Measurements from ENCODE around the gene LY6G6C.

Gene LY6G6C

GRCh38 chr6:31720196-31720770 is 1.3 kb downstream of the LY6G6C start:
- no peak overlapping the region for H3K4me3 ChIP-seq (ENCODE audit: low read length)
- H3K9ac ChIP-seq (ENCODE audit: low read length): no peak overlapping the region
- no peaks in the 10 kb centered on the region for H3K36me3 ChIP-seq (ENCODE audit: control insufficient read depth, low read depth, low read length)
- H3K4me1 ChIP-seq (ENCODE audit: control insufficient read depth, low read depth, low read length): peaks cover 18% of the 10 kb centered on the region
- no peaks in the 10 kb centered on the region for H3K27me3 ChIP-seq (ENCODE audit: control insufficient read depth, insufficient read depth, low read length)
- no peaks in the 10 kb centered on the region for H3K9me3 ChIP-seq (ENCODE audit: control insufficient read depth, low read depth, low read length)
- no peak overlapping the region for H3K27ac ChIP-seq (ENCODE audit: low read length)

GRCh38 chr6:31719001-31719400 is 2.5 kb downstream of the LY6G6C start:
- Histone ChIP-seq H3K9ac (ENCODE audit: low read length) (no peak overlapping the region), H3K4me3 (ENCODE audit: low read length) (no peak overlapping the region), H3K4me1 (ENCODE audit: control insufficient read depth, low read depth, low read length) (peaks cover 30% of the 10 kb centered on the region), H3K27me3 (ENCODE audit: control insufficient read depth, insufficient read depth, low read length) (no peaks in the 10 kb centered on the region), H3K27ac (ENCODE audit: low read length) (no peak overlapping the region), H3K9me3 (ENCODE audit: control insufficient read depth, low read depth, low read length) (no peaks in the 10 kb centered on the region), H3K36me3 (ENCODE audit: control insufficient read depth, low read depth, low read length) (no peaks in the 10 kb centered on the region)

GRCh38 chr6:31718265-31718664 is 3.3 kb downstream of the LY6G6C start:
- H3K9ac ChIP-seq (ENCODE audit: low read length): no peak overlapping the region

DNA sequence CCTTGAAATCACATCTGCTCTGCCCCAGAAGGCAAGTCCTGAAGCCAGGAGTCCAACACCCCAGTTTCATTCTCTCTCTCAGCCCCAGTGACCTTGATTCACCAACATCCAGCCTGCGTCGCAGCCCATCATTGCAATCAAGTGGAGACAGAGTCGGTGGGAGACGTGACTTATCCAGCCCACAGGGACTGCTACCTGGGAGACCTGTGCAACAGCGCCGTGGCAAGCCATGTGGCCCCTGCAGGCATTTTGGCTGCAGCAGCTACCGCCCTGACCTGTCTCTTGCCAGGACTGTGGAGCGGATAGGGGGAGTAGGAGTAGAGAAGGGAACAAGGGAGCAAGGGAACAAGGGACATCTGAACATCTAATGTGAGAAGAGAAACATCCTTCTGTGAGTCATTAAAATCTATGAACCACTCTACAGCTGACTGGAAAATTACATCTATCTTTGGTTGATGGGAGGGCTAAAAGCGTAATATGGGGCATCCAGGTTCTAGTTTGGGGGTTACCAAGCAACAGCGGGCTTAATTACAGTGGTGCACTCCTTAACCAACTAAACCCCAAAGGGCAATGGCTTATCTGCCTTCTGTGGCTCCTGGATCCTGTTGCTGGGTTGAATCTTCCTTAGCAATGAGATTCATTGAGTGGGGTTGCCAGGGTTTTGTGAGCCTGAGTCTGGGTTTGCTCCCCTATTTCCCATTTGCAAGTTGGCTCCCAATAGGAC is 3.9 kb downstream of the LY6G6C start:
- H3K4me3 ChIP-seq (ENCODE audit: low read length): no peak overlapping the region
- no peaks in the 10 kb centered on the region for H3K9me3 ChIP-seq (ENCODE audit: control insufficient read depth, low read depth, low read length)
- H3K9ac ChIP-seq (ENCODE audit: low read length): no peak overlapping the region
- H3K27ac ChIP-seq (ENCODE audit: low read length): no peak overlapping the region
- H3K27me3 ChIP-seq (ENCODE audit: control insufficient read depth, insufficient read depth, low read length): no peaks in the 10 kb centered on the region
- peaks cover 38% of the 10 kb centered on the region for H3K4me1 ChIP-seq (ENCODE audit: control insufficient read depth, low read depth, low read length)
- no peaks in the 10 kb centered on the region for H3K36me3 ChIP-seq (ENCODE audit: control insufficient read depth, low read depth, low read length)

More at GRCh38 chr6:31718265-31718664, 3.3 kb downstream of the LY6G6C start:
- H3K9me3 ChIP-seq (ENCODE audit: control insufficient read depth, low read depth, low read length): no peaks in the 10 kb centered on the region
- peaks cover 38% of the 10 kb centered on the region for H3K4me1 ChIP-seq (ENCODE audit: control insufficient read depth, low read depth, low read length)
- H3K4me3 ChIP-seq (ENCODE audit: low read length): peak overlapping the region; percentile 25
- no peak overlapping the region for H3K27ac ChIP-seq (ENCODE audit: low read length)
- no peaks in the 10 kb centered on the region for H3K27me3 ChIP-seq (ENCODE audit: control insufficient read depth, insufficient read depth, low read length)
- no peaks in the 10 kb centered on the region for H3K36me3 ChIP-seq (ENCODE audit: control insufficient read depth, low read depth, low read length)

DNA sequence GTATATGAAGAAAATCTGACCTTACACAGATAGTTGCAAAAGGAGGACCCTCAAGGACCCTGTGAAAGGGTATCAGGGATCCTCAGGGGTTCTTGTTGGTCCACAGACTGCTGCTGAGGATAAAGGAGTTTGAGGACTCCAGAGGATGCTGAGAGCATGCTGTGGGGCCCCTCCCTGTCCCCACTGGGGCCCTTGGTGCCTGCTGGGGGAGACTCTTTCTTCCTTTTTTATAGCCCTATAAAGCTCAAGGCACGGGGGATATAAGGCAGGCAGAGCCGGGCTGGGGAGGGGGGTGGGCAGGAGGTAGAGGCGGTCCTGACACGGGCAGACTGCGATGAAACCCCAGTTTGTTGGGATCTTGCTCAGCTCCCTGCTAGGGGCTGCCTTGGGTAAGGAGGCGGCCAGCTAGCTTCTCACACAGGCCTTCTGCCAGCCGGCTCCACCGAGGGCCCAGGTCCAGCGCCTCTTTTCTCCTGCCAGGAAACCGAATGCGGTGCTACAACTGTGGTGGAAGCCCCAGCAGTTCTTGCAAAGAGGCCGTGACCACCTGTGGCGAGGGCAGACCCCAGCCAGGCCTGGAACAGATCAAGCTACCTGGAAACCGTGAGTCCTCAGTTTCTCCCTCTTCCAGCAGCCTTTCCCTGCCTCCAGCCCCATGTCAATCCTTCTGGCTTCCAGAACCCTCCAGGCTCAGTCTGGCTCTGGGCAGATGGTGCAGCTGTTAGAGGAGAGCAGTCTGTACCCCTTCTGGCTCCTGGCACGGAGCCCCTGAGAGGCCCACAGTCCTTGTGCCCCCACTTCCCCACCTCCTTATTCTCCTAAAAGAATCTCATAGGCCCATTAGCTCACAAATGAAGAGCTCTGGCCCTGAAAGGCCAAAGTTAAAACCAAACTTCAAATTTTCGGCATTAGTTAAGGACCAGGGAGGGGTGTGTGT is 6.3 kb downstream of the LY6G6C start, which contains the start of gene LY6G6D:
LY6G6D (plus strand) TSS at position 327 of the 937 bp plus-strand sequence; CDS start at position 335, 8 bp downstream.
- Histone ChIP-seq H3K9me3 (ENCODE audit: control insufficient read depth, low read depth, low read length) (no peaks in the 10 kb centered on the region), H3K4me3 (ENCODE audit: low read length) (peak within 1 kb of the TSS; percentile 21), H3K27ac (ENCODE audit: low read length) (no peak within 1 kb of the TSS), H3K4me1 (ENCODE audit: control insufficient read depth, low read depth, low read length) (peaks cover 38% of the 10 kb centered on the region), H3K36me3 (ENCODE audit: control insufficient read depth, low read depth, low read length) (no peaks in the 10 kb centered on the region), H3K27me3 (ENCODE audit: control insufficient read depth, insufficient read depth, low read length) (no peaks in the 10 kb centered on the region), H3K9ac (ENCODE audit: low read length) (peak within 1 kb of the TSS; percentile 9)

DNA sequence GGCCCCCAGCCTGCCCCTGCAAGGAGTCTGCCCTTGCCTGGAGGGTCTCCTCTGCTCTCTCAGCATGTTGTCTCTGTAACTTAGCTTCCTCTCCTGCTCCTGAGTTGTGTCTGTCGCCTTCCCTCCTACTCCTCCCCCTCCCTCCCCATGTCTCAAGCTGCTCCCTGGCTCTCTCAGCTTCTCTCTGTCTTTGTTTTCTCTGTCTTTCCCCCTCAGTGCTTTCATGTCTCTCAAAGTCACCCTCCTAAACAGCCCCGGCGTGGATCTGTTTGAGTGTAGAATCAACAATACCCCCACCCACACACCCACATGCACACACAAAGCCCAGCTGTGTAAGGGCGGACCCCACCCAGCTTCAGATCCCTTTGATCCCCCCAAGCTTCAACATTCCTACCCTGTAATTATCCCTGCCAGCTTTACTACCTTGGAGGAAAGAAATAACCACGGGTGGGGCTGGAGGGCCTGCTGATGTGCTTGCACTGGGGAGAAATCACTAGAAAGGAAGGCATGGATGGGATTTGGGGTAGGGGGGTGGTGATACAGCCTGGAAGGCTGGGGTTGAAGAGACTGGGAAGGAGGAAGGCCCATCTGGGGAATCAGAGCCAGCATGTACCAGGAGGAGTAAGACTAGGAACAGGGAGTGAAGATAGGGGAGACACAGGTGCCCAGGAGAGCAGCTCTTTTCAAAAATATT is 7.4 kb downstream of the LY6G6C start:
- Histone ChIP-seq H3K4me3 (ENCODE audit: low read length) (peak overlapping the region; percentile 21), H3K4me1 (ENCODE audit: control insufficient read depth, low read depth, low read length) (peaks cover 38% of the 10 kb centered on the region), H3K9me3 (ENCODE audit: control insufficient read depth, low read depth, low read length) (no peaks in the 10 kb centered on the region), H3K27me3 (ENCODE audit: control insufficient read depth, insufficient read depth, low read length) (no peaks in the 10 kb centered on the region), H3K36me3 (ENCODE audit: control insufficient read depth, low read depth, low read length) (no peaks in the 10 kb centered on the region), H3K27ac (ENCODE audit: low read length) (no peak overlapping the region), H3K9ac (ENCODE audit: low read length) (peak overlapping the region; percentile 9)

DNA sequence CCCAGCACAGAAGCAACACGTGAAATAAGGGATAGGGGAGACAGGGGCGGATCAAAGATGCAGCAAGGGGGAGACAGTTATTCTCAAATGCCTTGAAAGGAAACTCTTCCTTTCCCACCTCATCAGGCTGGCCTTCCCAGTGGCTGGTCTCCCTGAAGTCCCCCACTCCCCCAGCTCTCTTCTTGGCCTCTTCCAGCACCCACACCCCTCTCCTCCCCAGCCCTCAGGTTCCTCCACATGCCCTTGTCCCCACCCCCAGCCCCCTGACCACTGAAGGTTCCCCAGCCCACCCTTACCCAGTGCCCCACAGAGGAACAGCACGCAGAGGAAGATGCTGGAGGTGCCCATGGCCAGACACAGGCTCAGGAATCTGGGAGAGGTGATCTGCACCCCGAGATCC is 8.1 kb downstream of the LY6G6C start:
- Histone ChIP-seq H3K4me3 (ENCODE audit: low read length) (no peak overlapping the region), H3K4me1 (ENCODE audit: control insufficient read depth, low read depth, low read length) (peaks cover 33% of the 10 kb centered on the region), H3K9ac (ENCODE audit: low read length) (no peak overlapping the region), H3K9me3 (ENCODE audit: control insufficient read depth, low read depth, low read length) (no peaks in the 10 kb centered on the region), H3K36me3 (ENCODE audit: control insufficient read depth, low read depth, low read length) (no peaks in the 10 kb centered on the region), H3K27me3 (ENCODE audit: control insufficient read depth, insufficient read depth, low read length) (no peaks in the 10 kb centered on the region), H3K27ac (ENCODE audit: low read length) (no peak overlapping the region)

DNA sequence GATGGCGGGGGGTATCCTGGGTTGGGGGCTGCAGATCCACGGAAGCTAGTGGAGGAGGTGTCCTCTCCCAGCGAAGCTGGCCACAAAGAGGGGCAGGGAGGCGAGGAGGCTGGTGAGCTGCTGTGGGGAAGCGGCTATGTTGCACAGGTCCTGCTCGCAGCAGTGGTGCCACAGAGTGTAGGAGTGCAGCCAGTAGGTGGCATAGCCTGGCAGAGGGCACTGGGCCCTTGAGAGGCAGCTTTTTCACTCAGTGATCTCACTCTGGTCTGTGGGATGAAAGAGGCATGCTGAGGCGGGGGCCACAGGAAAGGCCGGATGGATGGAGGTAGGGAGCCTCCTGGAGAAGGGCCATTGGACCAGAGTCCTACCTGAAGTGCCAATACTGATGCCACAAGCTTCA is 9.2 kb downstream of the LY6G6C start:
- no peaks in the 10 kb centered on the region for H3K9me3 ChIP-seq (ENCODE audit: control insufficient read depth, low read depth, low read length)

GRCh38 chr6:31711233-31711632 is 10.3 kb downstream of the LY6G6C start:
- Histone ChIP-seq H3K36me3 (ENCODE audit: control insufficient read depth, low read depth, low read length) (no peaks in the 10 kb centered on the region), H3K4me1 (ENCODE audit: control insufficient read depth, low read depth, low read length) (peaks cover 20% of the 10 kb centered on the region), H3K9ac (ENCODE audit: low read length) (no peak overlapping the region), H3K4me3 (ENCODE audit: low read length) (no peak overlapping the region), H3K27ac (ENCODE audit: low read length) (no peak overlapping the region), H3K9me3 (ENCODE audit: control insufficient read depth, low read depth, low read length) (no peaks in the 10 kb centered on the region), H3K27me3 (ENCODE audit: control insufficient read depth, insufficient read depth, low read length) (no peaks in the 10 kb centered on the region)

More for the DNA sequence above, 9.2 kb downstream of the LY6G6C start:
- Histone ChIP-seq H3K27ac (ENCODE audit: low read length) (no peak overlapping the region), H3K4me1 (ENCODE audit: control insufficient read depth, low read depth, low read length) (peaks cover 21% of the 10 kb centered on the region), H3K4me3 (ENCODE audit: low read length) (no peak overlapping the region), H3K27me3 (ENCODE audit: control insufficient read depth, insufficient read depth, low read length) (no peaks in the 10 kb centered on the region), H3K36me3 (ENCODE audit: control insufficient read depth, low read depth, low read length) (no peaks in the 10 kb centered on the region), H3K9ac (ENCODE audit: low read length) (no peak overlapping the region)

DNA sequence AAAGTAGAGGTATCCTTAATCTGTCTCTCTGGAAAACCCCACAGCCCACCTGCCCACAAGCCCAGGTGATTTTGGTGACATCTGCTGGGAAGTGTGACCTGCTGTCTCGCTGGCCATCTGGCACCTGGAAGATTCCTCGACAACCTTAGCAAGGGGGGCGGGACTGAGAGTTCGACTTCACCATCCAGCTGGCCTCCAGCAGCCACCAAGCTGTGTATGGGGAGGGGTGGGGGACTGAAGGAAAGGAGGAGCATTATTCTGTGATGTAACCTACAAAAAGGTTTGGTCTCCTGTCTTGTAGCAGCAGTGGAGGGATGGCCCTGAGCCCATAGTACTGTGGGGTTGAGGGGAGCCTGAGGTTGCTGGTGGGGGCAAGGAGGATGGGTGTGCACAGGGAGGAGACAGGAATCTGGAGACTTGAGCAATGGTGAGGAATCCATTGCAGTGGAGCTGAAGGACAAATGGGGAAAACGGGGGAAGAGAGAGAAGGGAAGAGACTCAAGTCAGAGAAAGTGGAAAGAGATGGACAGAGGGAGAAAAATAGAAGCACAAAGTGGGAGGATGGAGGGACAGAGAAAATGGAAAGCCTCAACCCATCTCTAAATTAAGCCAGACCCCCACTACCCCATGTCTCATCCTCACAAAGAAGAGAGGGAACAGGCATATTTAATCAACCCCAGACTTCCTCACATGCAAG is 10.9 kb downstream of the LY6G6C start:
- no peak overlapping the region for H3K9ac ChIP-seq (ENCODE audit: low read length)
- H3K4me1 ChIP-seq (ENCODE audit: control insufficient read depth, low read depth, low read length): peaks cover 20% of the 10 kb centered on the region
- H3K9me3 ChIP-seq (ENCODE audit: control insufficient read depth, low read depth, low read length): no peaks in the 10 kb centered on the region
- no peaks in the 10 kb centered on the region for H3K36me3 ChIP-seq (ENCODE audit: control insufficient read depth, low read depth, low read length)
- no peak overlapping the region for H3K27ac ChIP-seq (ENCODE audit: low read length)
- no peak overlapping the region for H3K4me3 ChIP-seq (ENCODE audit: low read length)
- H3K27me3 ChIP-seq (ENCODE audit: control insufficient read depth, insufficient read depth, low read length): no peaks in the 10 kb centered on the region

Data from iPS-18a (cell line).